HEK293T (cell line): ENCODE results near the gene COL1A2.

Source experiments
- CTCF ChIA-PET: fragments of 350-600 bp; formaldehyde crosslinking; extraction: SDS; loops from one replicate; lab custom pipeline; 2021; ENCODE audit warnings: antibody characterized with exemption, inconsistent platforms; lab: Yijun Ruan, JAX
- POLR2A ChIA-PET: fragments of 350-600 bp; formaldehyde crosslinking; extraction: SDS; loops from one replicate; lab custom pipeline; 2020; ENCODE audit warnings: antibody characterized with exemption, inconsistent platforms; lab: Yijun Ruan, JAX
- DNase-seq: peaks from one replicate; pipeline ENCODE4 v3.0.0; 2012; ENCODE audit warnings: mixed read lengths; ENCODE audit errors: extremely low spot score
- ARNT ChIP-seq: fragments of 450-650 bp; IDR thresholded peaks from 2 replicates; pipeline ENCODE4 v1.6.1; 2017; ENCODE audit warnings: mild to moderate bottlenecking
- BHLHE40 ChIP-seq: fragments of 450-650 bp; IDR thresholded peaks from 2 replicates; pipeline ENCODE4 v1.6.1; 2016; ENCODE audit warnings: mild to moderate bottlenecking, moderate library complexity, borderline replicate concordance
- CTBP1 ChIP-seq: fragments of 450-650 bp; IDR thresholded peaks from 2 replicates; pipeline ENCODE4 v1.6.1; 2016; ENCODE audit warnings: borderline replicate concordance
- ELF4 ChIP-seq: fragments of 450-650 bp; IDR thresholded peaks from 2 replicates; pipeline ENCODE4 v1.6.1; 2017; ENCODE audit warnings: antibody characterized with exemption
- FOXA1 ChIP-seq: fragments of 450-650 bp; IDR thresholded peaks from 2 replicates; pipeline ENCODE4 v1.6.1; 2016; ENCODE audit warnings: mild to moderate bottlenecking
- FOXK2 ChIP-seq: fragments of 450-650 bp; IDR thresholded peaks from 2 replicates; pipeline ENCODE4 v1.6.1; 2016; ENCODE audit warnings: mild to moderate bottlenecking
- FOXM1 ChIP-seq: fragments of 450-650 bp; IDR thresholded peaks from 2 replicates; pipeline ENCODE4 v1.6.1; 2017; ENCODE audit warnings: mild to moderate bottlenecking, borderline replicate concordance
- HDGF ChIP-seq: fragments of 450-650 bp; IDR thresholded peaks from 2 replicates; pipeline ENCODE4 v1.6.1; 2017; ENCODE audit warnings: antibody characterized with exemption, borderline replicate concordance
- L3MBTL2 ChIP-seq: fragments of 450-650 bp; conservative IDR thresholded peaks from 2 replicates; pipeline ENCODE4 v1.6.1; 2016; ENCODE audit warnings: mild to moderate bottlenecking
- LEF1 ChIP-seq: fragments of 450-650 bp; IDR thresholded peaks from 2 replicates; pipeline ENCODE4 v1.6.1; 2017; ENCODE audit warnings: mild to moderate bottlenecking, borderline replicate concordance
- NFRKB ChIP-seq: fragments of 450-650 bp; IDR thresholded peaks from 2 replicates; pipeline ENCODE4 v1.6.1; 2016; ENCODE audit warnings: mild to moderate bottlenecking, moderate library complexity
- SP1 ChIP-seq: fragments of 450-650 bp; IDR thresholded peaks from 2 replicates; pipeline ENCODE4 v1.6.1; 2017
- SUZ12 ChIP-seq: fragments of 450-650 bp; IDR thresholded peaks from 2 replicates; pipeline ENCODE4 v1.6.1; 2016; ENCODE audit warnings: mild to moderate bottlenecking
- TARDBP ChIP-seq: fragments of 450-650 bp; IDR thresholded peaks from 2 replicates; pipeline ENCODE4 v1.6.1; 2016
- ZNF384 ChIP-seq: fragments of 450-650 bp; IDR thresholded peaks from 2 replicates; pipeline ENCODE4 v1.6.1; 2016
- TF ChIP-seq, protein P1 (sequence below): fragments of 450-650 bp; IDR thresholded peaks from 2 replicates; pipeline ENCODE4 v1.6.1; 2016

COL1A2 gene

DNA sequence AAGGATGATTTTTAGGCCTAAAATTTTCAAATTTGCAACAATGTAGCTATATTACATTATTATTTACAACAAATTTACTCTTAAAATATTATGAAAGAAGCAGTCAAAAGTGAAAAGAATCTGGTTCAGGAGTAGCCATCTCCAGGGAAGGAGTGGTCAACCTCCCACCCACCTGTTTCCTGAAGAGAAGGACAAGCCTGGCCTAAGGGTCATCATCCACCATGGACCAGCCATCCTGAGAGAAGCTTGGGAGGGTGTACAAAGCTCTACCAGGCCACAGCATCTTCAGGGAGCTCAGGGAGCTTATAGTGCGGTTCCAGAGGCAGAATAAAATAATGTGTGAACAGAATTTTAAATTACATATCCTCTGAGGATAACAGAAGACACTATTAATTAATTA lies 38.1 kb downstream of the COL1A2 start:
- TF ChIP-seq ARNT (no peak), LEF1 (no peak), FOXA1 (no peak)
- ChIA-PET POLR2A (no interaction called here), CTCF (no interaction called here)

DNA sequence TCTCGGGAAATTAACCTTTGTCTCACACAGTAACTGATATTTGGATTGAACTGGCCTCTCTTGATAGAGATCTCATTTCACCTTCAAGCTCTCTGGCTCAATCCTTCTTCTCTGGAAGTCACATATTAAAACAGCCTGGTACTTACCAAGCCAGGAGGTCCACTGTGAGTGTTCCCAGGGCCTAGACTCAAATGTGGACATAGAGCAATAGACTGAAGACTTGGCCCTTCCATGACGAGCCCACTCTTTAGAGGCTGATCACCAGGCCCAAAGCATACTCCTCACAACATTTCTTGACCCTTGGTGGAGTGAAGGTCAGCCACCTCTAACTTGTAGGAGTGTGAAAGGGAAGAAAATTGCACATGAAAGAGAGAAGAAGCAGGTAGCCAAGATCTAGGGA lies 38.5 kb downstream of the COL1A2 start:
- DNase-seq = no peak
- CTCF ChIA-PET = no interaction called here
- TF ChIP-seq BHLHE40 (no peak), FOXK2 (no peak), HDGF (no peak), TARDBP (no peak), FOXM1 (no peak), ELF4 (no peak), NFRKB (no peak), L3MBTL2 (no peak), CTBP1 (no peak), SP1 (no peak), FOXA1 (no peak), ZNF384 (no peak), SUZ12 (no peak), LEF1 (no peak), ARNT (no peak)
- TF ChIP-seq, protein P1, sequence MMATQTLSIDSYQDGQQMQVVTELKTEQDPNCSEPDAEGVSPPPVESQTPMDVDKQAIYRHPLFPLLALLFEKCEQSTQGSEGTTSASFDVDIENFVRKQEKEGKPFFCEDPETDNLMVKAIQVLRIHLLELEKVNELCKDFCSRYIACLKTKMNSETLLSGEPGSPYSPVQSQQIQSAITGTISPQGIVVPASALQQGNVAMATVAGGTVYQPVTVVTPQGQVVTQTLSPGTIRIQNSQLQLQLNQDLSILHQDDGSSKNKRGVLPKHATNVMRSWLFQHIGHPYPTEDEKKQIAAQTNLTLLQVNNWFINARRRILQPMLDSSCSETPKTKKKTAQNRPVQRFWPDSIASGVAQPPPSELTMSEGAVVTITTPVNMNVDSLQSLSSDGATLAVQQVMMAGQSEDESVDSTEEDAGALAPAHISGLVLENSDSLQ = no peak
- POLR2A ChIA-PET = no interaction called here

More for the DNA sequence above, 38.1 kb downstream of the COL1A2 start:
- no peak for DNase-seq

DNA sequence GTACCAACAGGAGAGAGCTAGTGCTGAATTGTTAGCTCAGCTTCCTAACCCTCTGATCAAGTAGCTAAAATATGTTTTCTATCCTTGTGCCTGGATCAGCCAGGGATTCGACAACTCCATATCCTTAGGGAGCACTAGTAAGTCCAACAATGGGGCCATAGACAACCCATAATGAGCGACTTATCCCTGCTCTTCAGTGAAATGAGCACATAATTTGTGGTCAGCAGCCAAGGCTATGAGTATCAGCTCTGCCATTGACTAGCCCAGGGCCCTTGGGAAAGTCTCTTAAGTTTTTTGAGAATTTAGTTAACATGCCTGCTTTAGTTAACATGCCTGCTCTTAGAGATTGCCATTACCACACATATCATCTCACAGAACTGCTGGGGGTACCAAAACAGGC lies 39.3 kb downstream of the COL1A2 start:
- no peak for TF ChIP-seq FOXA1
- TF ChIP-seq CTBP1 = no peak
- TF ChIP-seq SUZ12 = no peak
- TF ChIP-seq HDGF = no peak
- TF ChIP-seq L3MBTL2 = no peak
- no peak for TF ChIP-seq ARNT
- ChIA-PET POLR2A (no interaction called here), CTCF (no interaction called here)
- DNase-seq = no peak

DNA sequence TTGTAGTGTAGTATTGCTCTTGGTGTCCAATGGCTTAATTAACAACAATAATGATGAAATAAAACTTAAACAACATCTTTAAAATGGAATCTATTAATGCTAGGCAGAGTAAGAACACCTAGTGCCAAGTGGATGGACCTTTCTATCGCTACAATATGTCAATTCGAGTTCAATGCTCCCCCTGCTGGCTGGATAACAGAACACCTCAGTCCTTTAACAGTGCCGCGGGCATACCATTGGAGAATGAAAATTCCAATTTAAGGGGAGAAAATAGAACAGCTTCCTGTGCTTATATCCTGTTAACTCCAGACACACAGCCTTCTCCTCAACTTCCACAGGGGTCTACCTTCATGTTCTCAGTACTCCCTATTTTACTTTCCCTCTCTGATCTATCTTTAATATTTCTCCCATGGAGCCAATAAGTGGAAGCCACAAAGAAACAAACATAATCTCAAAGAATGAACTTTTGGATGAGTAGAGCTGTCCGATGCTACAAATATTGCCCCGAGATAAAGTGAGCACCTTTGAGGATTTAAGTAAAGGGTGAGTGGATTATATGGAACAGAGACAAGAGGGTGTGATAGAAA lies 41.4 kb downstream of the COL1A2 start:
- ChIA-PET CTCF (interaction anchor here (0.6 to 2.1 kb wide), 9 partner anchors 9 to 1304 kb away, joined by 3 to 11 read pairs (median 3); no protein-coding TSS in a partner anchor), POLR2A (no interaction called here)
- TF ChIP-seq TARDBP = no peak
- TF ChIP-seq FOXA1 = no peak
- no peak for TF ChIP-seq ZNF384
- TF ChIP-seq, protein P1 = no peak
- no peak for TF ChIP-seq ARNT
- no peak for TF ChIP-seq HDGF
- TF ChIP-seq L3MBTL2 = no peak
- TF ChIP-seq SUZ12 = no peak
- TF ChIP-seq ELF4 = no peak
- no peak for TF ChIP-seq FOXK2
- TF ChIP-seq FOXM1 = no peak
- DNase-seq = peak; percentile 65

DNA sequence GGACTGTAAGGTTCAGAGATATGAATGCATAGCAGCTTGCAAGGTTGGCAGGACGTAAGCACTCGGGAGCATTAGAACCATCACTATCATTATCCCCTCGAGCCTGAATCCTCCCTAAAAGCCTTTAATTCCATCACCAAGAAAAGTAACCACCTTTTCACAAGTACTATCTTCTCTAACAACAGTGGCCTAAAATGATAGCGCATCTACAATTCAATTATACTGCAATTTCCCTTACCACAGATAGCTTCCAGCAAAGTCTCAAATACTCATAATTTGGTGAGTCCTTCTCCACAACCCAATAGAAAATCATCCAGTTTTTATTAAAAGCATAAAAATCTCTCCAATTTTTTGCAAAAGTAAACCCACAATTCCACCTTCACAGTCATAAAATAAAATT lies 42.0 kb downstream of the COL1A2 start:
- CTCF ChIA-PET = interaction anchor here (0.6 to 2.1 kb wide), 8 partner anchors 9 to 930 kb away, joined by 3 to 11 read pairs (median 3); no protein-coding TSS in a partner anchor
- POLR2A ChIA-PET = no interaction called here
- TF ChIP-seq SUZ12 = no peak
- TF ChIP-seq SP1 = no peak
- no peak for TF ChIP-seq FOXM1
- TF ChIP-seq, protein P1 = no peak
- TF ChIP-seq ARNT = no peak
- TF ChIP-seq TARDBP = no peak
- no peak for TF ChIP-seq CTBP1
- TF ChIP-seq HDGF = no peak
- no peak for TF ChIP-seq FOXA1
- no peak for TF ChIP-seq ZNF384
- no peak for TF ChIP-seq NFRKB
- TF ChIP-seq LEF1 = no peak
- no peak for TF ChIP-seq ELF4
- TF ChIP-seq FOXK2 = no peak
- TF ChIP-seq BHLHE40 = no peak
- no peak for TF ChIP-seq L3MBTL2
- no peak for DNase-seq

DNA sequence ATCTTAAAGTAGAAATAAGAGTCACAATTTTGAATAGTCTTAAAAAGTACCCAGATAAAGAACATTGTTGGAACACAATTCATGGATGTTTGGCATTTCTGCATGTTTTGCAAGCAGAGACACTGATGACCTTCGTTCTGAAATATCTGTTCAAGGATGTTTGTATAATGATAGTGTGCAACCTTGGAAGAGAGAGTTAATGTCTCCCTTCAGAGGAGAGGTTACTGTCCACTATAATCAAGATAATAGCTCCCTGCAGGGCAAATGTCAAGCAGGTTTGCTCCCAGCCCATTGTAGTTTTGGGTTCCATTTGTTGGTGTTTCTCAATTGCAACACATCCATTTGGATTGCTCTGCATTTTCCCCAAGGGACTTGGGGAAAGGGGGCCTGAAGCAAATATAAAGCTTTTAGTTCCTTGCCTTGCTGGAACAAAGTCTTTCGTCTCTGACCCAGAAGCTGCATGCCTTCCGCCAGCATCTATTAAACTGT lies 45.2 kb downstream of the COL1A2 start:
- TF ChIP-seq TARDBP (no peak), CTBP1 (no peak), NFRKB (no peak), L3MBTL2 (no peak), BHLHE40 (no peak), FOXK2 (no peak), SUZ12 (no peak), ELF4 (no peak), FOXA1 (no peak)
- TF ChIP-seq, protein P1 = no peak
- DNase-seq = no peak
- ChIA-PET CTCF (interaction anchor here (1.5 kb wide), 1 partner anchor 9 kb away, joined by 4 read pairs; no protein-coding TSS in a partner anchor), POLR2A (no interaction called here)
